ENCODE results near the gene POLE3.
"Not testable (repeated sequence)": the region's sequence is repeated elsewhere in the genome, so short reads cannot be mapped to it uniquely, and the experiment has no call there.

The POLE3 gene

GRCh38 chr9:113410207-113410864, at the start of gene POLE3, which contains the start of gene C9orf43:
POLE3 (minus strand) TSS chr9:113410675; CDS start chr9:113410293, 382 bp downstream.
C9orf43 (plus strand) TSS chr9:113410747; CDS start chr9:113413494, 2,747 bp downstream.
- Histone ChIP-seq H3K4me3 (peak within 1 kb of the TSS; percentile 60 to 89 (median 70)), H3K27ac (peak within 1 kb of the TSS; percentile 13 to 100 (median 97))

GRCh38 chr9:113456235-113456634, 45.8 kb upstream of the POLE3 start:
- Histone ChIP-seq H3K4me3 (no peak overlapping the region), H3K27ac (peak overlapping the region in 9 of 21 experiments; percentile 18 to 85 (median 66))

DNA sequence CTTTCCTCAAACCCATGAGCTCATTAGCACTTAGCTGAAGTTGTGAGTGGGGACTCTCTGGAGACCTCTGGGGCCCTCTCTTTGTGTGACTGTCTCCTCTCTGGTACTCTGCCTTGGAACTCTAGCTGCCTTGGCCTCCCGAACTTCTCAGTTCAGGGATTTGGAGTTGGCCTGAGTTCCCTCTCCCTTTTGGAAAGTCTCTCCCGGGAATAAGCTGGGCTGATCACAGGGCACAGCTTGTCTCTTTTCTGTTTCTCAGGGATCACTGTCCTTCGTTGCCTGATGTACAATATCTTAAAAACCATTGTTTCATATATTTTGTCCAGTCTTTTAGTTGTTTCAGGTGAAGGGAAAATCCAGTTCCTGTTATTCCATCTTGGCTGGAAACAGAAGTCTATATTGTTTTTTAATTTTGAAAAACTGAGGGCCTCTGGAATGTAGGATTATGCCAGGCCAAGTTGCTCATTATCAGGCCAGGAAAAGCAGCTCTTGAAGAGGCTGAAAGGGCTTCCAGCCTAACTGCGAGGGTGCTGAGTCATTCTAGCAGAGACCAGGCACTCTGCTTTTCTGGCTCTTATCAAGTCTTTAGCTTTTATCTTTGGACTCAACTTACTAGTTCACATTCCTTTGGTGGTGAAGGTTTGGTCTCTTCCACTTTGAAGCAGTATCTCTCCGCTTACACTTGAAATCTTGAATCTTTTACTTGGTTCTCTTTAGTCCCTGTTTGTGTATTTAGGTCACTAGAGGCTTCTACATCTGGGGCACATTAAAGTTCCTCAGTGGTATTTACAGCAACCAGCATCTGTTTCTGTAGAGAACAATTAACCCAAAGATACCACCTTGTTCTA, 44.7 kb upstream of the POLE3 start:
- H3K4me3 ChIP-seq: no peak overlapping the region
- H3K27ac ChIP-seq: peak overlapping the region in 20 of 21 experiments; percentile 12 to 85 (median 68)

DNA sequence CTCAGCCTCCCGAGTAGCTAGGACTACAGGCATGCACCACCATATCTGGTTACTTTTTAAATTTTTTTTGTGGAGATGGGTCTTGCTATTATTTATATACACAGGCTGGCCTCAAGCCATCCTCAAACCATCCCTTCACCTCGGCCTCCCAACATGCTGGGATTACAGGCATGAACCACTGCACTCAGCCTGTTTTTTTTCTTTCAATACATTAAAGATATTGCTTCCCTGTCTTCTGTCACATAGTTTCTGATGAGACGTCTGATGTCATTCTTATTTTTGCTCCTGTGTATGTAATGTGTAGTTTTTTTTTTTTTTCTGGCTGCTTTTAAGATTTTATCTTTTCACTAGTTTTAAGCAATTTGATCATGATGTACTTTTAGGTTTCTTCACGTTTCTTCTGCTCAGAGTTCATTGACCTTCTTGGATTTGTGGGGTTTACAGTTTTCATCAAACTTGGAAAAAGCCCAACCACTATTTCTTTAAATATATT, 41.7 kb upstream of the POLE3 start:
- H3K27ac ChIP-seq: no peak overlapping the region
- H3K4me3 ChIP-seq: no peak overlapping the region

- Histone ChIP-seq H3K27ac (no peak overlapping the region), H3K4me3 (no peak overlapping the region)
These were observed 38.9 kb upstream of the POLE3 start for GRCh38 chr9:113449376-113449775.

- no peak overlapping the region for H3K27ac ChIP-seq
- H3K4me3 ChIP-seq: no peak overlapping the region
These were observed 35.9 kb upstream of the POLE3 start for GRCh38 chr9:113446323-113446740.

DNA sequence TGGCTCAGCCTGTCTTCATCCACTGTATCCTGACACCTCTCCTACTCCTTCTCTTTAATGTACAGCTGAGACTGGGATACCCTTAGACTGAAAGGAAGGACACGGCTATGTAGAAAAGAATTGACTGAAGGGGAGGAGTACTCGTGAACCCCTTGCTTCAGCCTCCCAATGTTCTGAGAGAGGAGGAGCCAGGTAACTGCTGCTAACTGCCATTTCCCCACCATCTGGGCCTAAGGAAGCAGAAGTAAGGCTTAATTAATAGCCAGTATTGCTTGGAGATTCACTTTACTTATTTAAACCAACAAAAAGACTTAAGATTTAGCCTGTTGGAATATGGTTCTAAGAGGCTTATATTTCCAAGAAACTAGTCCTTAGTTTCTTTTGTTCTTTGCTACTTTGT, 34.3 kb upstream of the POLE3 start:
- no peak overlapping the region for H3K27ac ChIP-seq
- no peak overlapping the region for H3K4me3 ChIP-seq

DNA sequence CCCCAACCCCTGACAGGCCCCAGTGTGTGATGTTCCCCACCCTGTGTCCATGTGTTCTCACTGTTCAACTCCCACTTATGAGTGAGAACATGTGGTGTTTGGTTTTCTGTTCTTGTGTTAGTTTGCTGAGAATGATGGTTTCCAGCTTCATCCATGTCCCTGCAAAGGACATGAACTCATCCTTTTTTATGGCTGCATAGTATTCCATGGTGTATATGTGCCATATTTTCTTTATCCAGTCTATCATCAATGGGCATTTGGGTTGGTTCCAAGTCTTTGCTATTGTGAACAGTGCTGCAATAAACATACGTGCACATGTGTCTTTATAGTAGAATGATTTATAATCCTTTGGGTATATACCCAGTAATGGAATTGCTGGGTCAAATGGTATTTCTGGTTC, 27.2 kb upstream of the POLE3 start:
- not testable (repeated sequence) for H3K27ac ChIP-seq, H3K4me3 ChIP-seq

DNA sequence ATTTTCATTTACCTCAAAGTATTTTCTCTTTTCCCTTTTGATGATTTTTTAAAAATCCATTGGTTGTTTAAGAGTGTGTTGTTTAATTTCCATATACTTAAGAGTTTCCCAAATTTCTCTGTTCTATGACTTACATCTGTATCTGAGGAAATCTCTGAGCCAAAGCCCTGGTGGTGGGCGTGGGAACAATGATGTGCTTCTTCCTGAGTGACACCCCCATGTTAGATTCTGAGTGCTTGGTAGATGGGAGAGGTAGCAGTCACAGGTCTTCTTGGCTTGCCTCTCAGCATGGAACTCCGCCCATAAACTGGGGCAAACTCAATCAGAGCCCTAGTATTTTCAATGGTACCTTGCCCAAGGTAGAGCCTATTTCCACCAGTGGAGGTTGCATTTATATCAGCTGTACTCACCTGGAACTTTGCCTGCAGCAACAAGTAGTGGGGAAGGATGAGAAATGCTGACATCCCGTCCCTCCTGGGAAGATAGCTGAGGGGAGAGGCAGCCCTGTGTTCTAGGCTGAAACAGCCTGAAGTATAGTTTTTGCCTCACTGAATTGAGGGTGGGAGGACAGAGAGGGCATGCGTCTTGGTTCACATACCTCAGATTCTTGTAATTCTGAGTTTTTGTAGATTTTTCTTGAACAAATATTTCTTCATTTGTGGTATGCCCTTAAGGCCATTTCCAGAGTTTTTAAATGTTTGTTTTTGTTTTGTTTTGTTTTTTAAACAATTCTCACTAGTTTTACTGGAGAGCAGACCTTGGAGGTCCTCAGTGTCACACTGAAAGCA, 26.4 kb upstream of the POLE3 start:
- H3K27ac ChIP-seq: no peak overlapping the region
- no peak overlapping the region for H3K4me3 ChIP-seq

GRCh38 chr9:113431191-113431590, 20.7 kb upstream of the POLE3 start:
- Histone ChIP-seq H3K27ac (no peak overlapping the region), H3K4me3 (no peak overlapping the region)

- Histone ChIP-seq H3K27ac (no peak overlapping the region), H3K4me3 (no peak overlapping the region)
These were observed 17.7 kb upstream of the POLE3 start for GRCh38 chr9:113428062-113428615.

DNA sequence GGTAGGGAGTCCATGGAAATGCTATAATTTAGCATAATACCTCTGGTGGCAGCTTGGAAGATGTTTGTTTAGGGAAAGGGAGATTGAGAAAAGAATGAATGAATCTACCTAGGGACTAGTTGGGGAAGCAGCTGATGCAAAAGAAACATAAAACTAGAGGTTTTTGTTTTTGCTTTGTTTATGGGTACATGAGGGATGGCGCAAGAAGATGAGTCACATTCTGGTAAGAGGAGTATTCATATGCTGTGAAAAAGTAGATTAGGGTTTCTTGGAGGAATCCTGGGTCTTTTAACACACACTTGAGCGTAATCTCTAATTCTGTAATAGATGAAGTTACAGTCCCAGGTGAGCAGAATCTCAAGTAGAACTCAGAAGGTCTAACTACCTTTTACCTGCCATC, 17.2 kb upstream of the POLE3 start:
- no peak overlapping the region for H3K27ac ChIP-seq
- H3K4me3 ChIP-seq: no peak overlapping the region

GRCh38 chr9:113426701-113427100, 16.2 kb upstream of the POLE3 start:
- H3K27ac ChIP-seq: no peak overlapping the region
- H3K4me3 ChIP-seq: no peak overlapping the region

DNA sequence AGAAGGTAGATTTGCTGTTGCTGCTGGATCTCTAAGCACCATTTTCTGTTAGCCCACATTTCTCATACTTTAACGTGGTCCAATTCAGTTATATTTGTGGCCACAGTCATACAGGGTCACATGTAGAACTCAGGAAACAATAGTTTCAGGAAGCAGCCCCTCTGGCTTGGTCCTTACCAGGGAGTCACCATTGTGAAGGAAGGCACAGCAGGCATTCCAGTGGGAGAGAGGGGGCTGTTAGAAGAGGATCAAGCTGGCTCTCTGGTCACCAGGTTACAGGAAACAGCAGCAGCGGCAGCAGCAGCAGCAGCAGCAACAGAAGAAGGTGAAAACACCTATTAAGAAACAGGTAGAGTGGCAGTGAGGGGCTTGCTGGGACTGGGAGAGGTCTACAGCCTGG, 14.6 kb upstream of the POLE3 start:
- H3K4me3 ChIP-seq: no peak overlapping the region

DNA sequence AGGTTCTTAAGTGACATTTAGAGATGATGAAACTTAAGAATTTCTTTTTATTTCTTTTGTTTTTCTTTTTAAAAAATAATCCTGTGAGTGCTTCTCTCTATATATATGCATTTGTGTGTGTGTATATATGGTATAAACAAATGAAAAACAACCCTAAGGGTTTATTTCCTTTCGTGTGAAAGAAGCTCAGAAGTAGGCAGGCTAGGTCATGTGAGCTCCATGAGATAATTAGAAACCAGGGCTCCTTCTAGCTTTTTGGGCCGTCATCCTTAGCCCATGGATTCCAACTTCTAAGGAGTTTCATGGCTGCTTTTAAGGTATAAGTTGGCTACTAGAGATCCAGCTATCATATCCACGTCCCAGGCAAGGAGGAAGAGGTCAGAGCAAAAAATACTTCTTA, 11.3 kb upstream of the POLE3 start:
- no peak overlapping the region for H3K27ac ChIP-seq
- H3K4me3 ChIP-seq: no peak overlapping the region

More for the DNA sequence above, 14.6 kb upstream of the POLE3 start:
- no peak overlapping the region for H3K27ac ChIP-seq

- no peak overlapping the region for H3K4me3 ChIP-seq
- no peak overlapping the region for H3K27ac ChIP-seq
These were observed 6.9 kb upstream of the POLE3 start for GRCh38 chr9:113417370-113417769.

GRCh38 chr9:113416149-113416721, 5.8 kb upstream of the POLE3 start:
- Histone ChIP-seq H3K4me3 (no peak overlapping the region), H3K27ac (peak overlapping the region in 13 of 21 experiments; percentile 5 to 65 (median 39))

DNA sequence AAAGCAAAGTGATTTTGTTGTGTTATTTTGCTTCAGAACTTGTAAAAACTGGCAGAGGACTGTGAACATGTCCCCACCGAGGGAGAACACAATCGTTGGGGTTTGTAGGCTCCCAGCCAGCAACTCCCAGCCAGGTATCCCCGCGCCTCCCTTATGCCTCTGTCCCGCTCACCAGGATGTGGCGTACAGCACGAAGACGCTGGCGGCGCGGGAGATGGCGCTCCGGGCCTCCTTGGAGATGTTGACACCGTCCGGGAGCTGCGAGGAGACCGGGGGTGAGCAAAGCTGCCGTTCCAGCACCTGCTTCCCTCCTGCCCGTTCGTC, 630 bp downstream of the POLE3 start:
- peak overlapping the region; percentile 60 to 89 (median 70) for H3K4me3 ChIP-seq

DNA sequence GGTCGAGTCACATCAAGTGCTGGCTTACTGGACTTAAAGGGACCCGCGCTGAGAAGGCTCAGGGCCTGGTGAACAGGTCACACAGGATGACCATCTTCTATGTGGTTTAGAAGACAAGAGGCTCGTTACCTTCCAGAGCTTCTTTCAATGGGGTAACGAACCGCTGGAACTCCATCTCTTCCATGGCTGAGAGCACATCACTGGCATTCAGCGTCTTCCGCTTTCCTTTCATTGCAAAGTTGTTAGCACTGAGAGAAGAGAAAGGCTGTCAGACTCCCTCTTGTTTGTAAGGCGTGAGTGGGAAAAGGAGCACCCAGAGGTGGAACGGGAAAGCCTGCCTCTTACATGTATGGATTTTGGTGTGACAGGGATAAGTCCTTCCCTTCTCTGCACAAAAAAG, 994 bp downstream of the POLE3 start:
- Histone ChIP-seq H3K27ac (peak overlapping the region; percentile 13 to 100 (median 97)), H3K4me3 (peak overlapping the region; percentile 60 to 89 (median 70))

More for the DNA sequence above, 630 bp downstream of the POLE3 start:
- peak overlapping the region; percentile 13 to 100 (median 97) for H3K27ac ChIP-seq

Data from skin epidermis (tissue), 12 donors.